HepG2 (cell line): ENCODE measurements around the gene ATP23. TPM values are rescaled to one million over a fixed set of nuclear protein-coding genes. Genes with fewer than 3 reads are reported as not detected.
A peak's percentile ranks its signal among the peaks of the same experiment; 100 is the strongest.

ENCODE experiments used
- ASH2L ChIP-seq: fragments of 300-600, 200-600 bp; sonication (generic); IDR thresholded peaks from 2 replicates; pipeline ENCODE4 v1.7.0; 2017; ENCODE audit warnings: low read depth, mild to moderate bottlenecking, moderate library complexity, mixed read lengths, low read length; ENCODE audit not compliant: insufficient read length
- BHLHE40 ChIP-seq: IDR thresholded peaks from 2 replicates; pipeline ENCODE4 v1.6.1; 2011; ENCODE audit warnings: low read length, improper control_type of control experiment
- ELF3 ChIP-seq: IDR thresholded peaks from 2 replicates; pipeline ENCODE4 v1.6.1; 2016; ENCODE audit warnings: missing genetic modification reagents, missing compliant biosample characterization
- FOXA3 ChIP-seq: IDR thresholded peaks from 2 replicates; pipeline ENCODE4 v1.6.1; 2016; ENCODE audit warnings: missing genetic modification reagents, missing compliant biosample characterization
- KLF6 ChIP-seq: IDR thresholded peaks from 2 replicates; pipeline ENCODE4 v1.8.0; 2016; ENCODE audit warnings: missing biosample characterization, missing genetic modification reagents
- MBNL3 ChIP-seq: fragments of 250-450 bp; sonication (Bioruptor Pico); conservative IDR thresholded peaks from 2 replicates; pipeline ENCODE4 v1.8.0; 2022; ENCODE audit warnings: mild to moderate bottlenecking, inconsistent platforms
- MEF2D ChIP-seq: sonication (generic); formaldehyde crosslinking; IDR thresholded peaks from 2 replicates; pipeline ENCODE4 v1.5.1; 2020; ENCODE audit warnings: mild to moderate bottlenecking, missing genetic modification reagents
- NFE2L1 ChIP-seq: sonication (generic); formaldehyde crosslinking; IDR thresholded peaks from 2 replicates; pipeline ENCODE4 v1.4.0; 2020; ENCODE audit warnings: missing genetic modification reagents, mild to moderate bottlenecking, borderline replicate concordance
- ZBTB42 ChIP-seq: sonication (generic); formaldehyde crosslinking; IDR thresholded peaks from 2 replicates; pipeline ENCODE4 v1.5.0; 2020; ENCODE audit warnings: mild to moderate bottlenecking, missing genetic modification reagents
- ZNF225 ChIP-seq: sonication (generic); formaldehyde crosslinking; IDR thresholded peaks from 2 replicates; pipeline ENCODE4 v1.4.0; 2020; ENCODE audit warnings: mild to moderate bottlenecking, missing genetic modification reagents
- ZNF431 ChIP-seq: sonication (generic); formaldehyde crosslinking; IDR thresholded peaks from 2 replicates; pipeline ENCODE4 v1.9.0; 2022; ENCODE audit warnings: missing genetic modification reagents, low read depth, mild to moderate bottlenecking, borderline replicate concordance
- ZNF644 ChIP-seq: IDR thresholded peaks from 2 replicates; pipeline ENCODE4 v1.6.1; 2016; ENCODE audit warnings: low read depth
- ZNF646 ChIP-seq: sonication (generic); formaldehyde crosslinking; IDR thresholded peaks from 2 replicates; pipeline ENCODE4 v1.9.0; 2021; ENCODE audit warnings: mild to moderate bottlenecking, missing genetic modification reagents
- ZNF652 ChIP-seq: IDR thresholded peaks from 2 replicates; pipeline ENCODE4 v1.6.1; 2016; ENCODE audit warnings: low read depth, borderline replicate concordance
- ZNF775 ChIP-seq: sonication (generic); formaldehyde crosslinking; IDR thresholded peaks from 2 replicates; pipeline ENCODE4 v1.4.0; 2020; ENCODE audit warnings: missing genetic modification reagents, mild to moderate bottlenecking, moderate library complexity, borderline replicate concordance
- ZNF782 ChIP-seq: sonication (generic); formaldehyde crosslinking; IDR thresholded peaks from 2 replicates; pipeline ENCODE4 v1.4.0; 2020; ENCODE audit warnings: missing genetic modification reagents, mild to moderate bottlenecking, borderline replicate concordance
- ZSCAN20 ChIP-seq: sonication (generic); formaldehyde crosslinking; IDR thresholded peaks from 2 replicates; pipeline ENCODE4 v1.4.0; 2020; ENCODE audit warnings: missing genetic modification reagents, mild to moderate bottlenecking, borderline replicate concordance
- ZSCAN31 ChIP-seq: sonication (generic); formaldehyde crosslinking; IDR thresholded peaks from 2 replicates; pipeline ENCODE4 v1.5.0; 2020; ENCODE audit warnings: low read depth, mild to moderate bottlenecking, missing genetic modification reagents
- polyA plus RNA-seq, 8 experiments: library from polyadenylated mRNA; depleted of rRNA in 3 of 8; stranded (reverse) in 7 of 8; unstranded in 1 of 8; fragments of >200 nt; fragmentation: Illumina TruSeq in 4 of 8; extraction: Trizol in 4 of 8; gene quantifications; 2 replicates each; pipeline versions ENCODE4 v1.2.1 to v1.2.3, GENCODE V29; 2011 to 2016; ENCODE audit warnings: low read depth in 4 of 8, missing spikeins in 1 of 8, mixed read lengths in 1 of 8; ENCODE audit not compliant: insufficient read depth in 1 of 8
- total RNA-seq, 5 experiments: library from RNA; depleted of rRNA; stranded (reverse); fragments of >200 nt; fragmentation: Illumina TruSeq; extraction: Trizol; gene quantifications; 2 replicates each; pipeline ENCODE4 v1.2.3, GENCODE V29; 2016; ENCODE audit warnings: low read depth in 1 of 5
- TF ChIP-seq, protein P1 (sequence below): sonication (generic); formaldehyde crosslinking; IDR thresholded peaks from 2 replicates; pipeline ENCODE4 v1.4.0; 2020; ENCODE audit warnings: missing genetic modification reagents
- TF ChIP-seq, protein P2 (sequence below), 2 experiments: sonication (generic) in 1 of 2; formaldehyde crosslinking in 1 of 2; IDR thresholded peaks; 2 replicates each; pipeline versions ENCODE4 v1.5.1 to v1.6.1; 2011 to 2020; ENCODE audit warnings: borderline replicate concordance in 1 of 2, low read depth in 1 of 2, low read length in 1 of 2, mild to moderate bottlenecking in 1 of 2, missing genetic modification reagents in 1 of 2, moderate library complexity in 1 of 2

Gene ATP23
- total and polyA plus RNA-seq, 2 of the 13 experiments (the other 11 are each of a cell fraction or from before 2014, with no cell fraction given): 12.1 to 14.7 TPM

- TF ChIP-seq ZNF646 (no peak), NFE2L1 (CRISPR knock-in tag) (no peak), MEF2D (no peak), MBNL3 (CRISPR knock-in tag) (no peak), ZNF431 (CRISPR knock-in tag) (no peak), BHLHE40 (no peak), ZSCAN20 (CRISPR knock-in tag) (no peak), FOXA3 (CRISPR knock-in tag) (0 out of 2 replicates have a peak, but pooled peaks have one; percentile 17), ASH2L (peak; percentile 21), ZNF652 (no peak), ZNF225 (CRISPR knock-in tag) (no peak), ZNF782 (0 out of 2 replicates have a peak, but pooled peaks have one; percentile 40), ZBTB42 (CRISPR knock-in tag) (no peak), KLF6 (peak; percentile 64; the same call in 1 of the 2 replicates), ZNF644 (no peak; the same call in 1 of the 2 replicates), ZSCAN31 (peak; percentile 54; the same call in 1 of the 2 replicates), ZNF775 (CRISPR knock-in tag) (no peak), ELF3 (CRISPR knock-in tag) (peak; percentile 74)
- TF ChIP-seq, protein P1, sequence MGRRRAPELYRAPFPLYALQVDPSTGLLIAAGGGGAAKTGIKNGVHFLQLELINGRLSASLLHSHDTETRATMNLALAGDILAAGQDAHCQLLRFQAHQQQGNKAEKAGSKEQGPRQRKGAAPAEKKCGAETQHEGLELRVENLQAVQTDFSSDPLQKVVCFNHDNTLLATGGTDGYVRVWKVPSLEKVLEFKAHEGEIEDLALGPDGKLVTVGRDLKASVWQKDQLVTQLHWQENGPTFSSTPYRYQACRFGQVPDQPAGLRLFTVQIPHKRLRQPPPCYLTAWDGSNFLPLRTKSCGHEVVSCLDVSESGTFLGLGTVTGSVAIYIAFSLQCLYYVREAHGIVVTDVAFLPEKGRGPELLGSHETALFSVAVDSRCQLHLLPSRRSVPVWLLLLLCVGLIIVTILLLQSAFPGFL (CRISPR knock-in tag): no peak
- TF ChIP-seq, protein P2, sequence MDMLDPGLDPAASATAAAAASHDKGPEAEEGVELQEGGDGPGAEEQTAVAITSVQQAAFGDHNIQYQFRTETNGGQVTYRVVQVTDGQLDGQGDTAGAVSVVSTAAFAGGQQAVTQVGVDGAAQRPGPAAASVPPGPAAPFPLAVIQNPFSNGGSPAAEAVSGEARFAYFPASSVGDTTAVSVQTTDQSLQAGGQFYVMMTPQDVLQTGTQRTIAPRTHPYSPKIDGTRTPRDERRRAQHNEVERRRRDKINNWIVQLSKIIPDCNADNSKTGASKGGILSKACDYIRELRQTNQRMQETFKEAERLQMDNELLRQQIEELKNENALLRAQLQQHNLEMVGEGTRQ (IDR thresholded peaks at IDR 0.05; ENCODE audit: low read depth, low read length): no peak
- TF ChIP-seq, protein P2 (CRISPR knock-in tag; IDR thresholded peaks at IDR 0.05; ENCODE audit: borderline replicate concordance): no peak
Observed at GRCh38 chr12:57941165-57941894, at the start of gene ATP23 (continued).
